NCI-H446 (cell line): ENCODE data around the gene ONECUT3.
"Not testable (repeated sequence)": the region's sequence is repeated elsewhere in the genome, so short reads cannot be mapped to it uniquely, and the experiment has no call there.

ENCODE experiments used
- DNase-seq, 2 experiments: peaks; one replicate each; lab custom pipeline; 2025; lab: John Stamatoyannopoulos, UW

The ONECUT3 gene

DNA sequence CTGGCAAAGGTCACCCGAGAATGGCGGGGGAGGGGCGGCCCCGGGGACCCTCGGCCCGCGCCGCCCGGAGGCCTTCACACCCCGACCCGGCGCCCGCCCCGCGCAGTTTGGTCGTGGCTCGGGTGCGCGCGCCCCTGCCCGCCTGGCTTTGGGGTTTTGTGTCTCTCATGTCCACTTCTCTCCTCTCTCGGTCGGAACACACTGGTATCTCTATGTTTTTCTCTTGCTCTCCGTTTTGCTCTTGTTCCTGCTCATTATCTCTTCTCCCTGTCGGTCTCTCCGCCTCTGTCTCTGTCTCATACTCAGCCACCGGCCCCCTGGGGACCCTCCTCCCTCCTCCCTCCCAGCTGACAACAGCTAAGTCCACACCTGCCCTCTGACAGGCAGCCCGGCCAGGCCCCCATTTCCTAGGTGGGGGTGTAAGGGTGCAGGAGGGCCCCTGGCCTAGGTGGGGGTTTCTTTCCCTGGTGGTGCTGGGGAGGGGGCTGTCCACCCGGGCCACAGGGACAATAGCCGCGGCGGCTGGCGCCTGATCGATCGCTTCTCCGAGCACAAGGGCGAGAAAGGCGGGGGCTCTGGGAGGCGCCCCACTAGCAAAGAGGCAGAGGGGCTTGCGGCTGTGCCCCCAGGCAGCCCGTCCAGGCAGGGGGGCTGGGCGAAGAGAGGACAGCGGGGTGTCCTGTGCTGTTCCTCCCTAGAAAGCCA is 2.3 kb downstream of the ONECUT3 start:
- no peak for DNase-seq

DNA sequence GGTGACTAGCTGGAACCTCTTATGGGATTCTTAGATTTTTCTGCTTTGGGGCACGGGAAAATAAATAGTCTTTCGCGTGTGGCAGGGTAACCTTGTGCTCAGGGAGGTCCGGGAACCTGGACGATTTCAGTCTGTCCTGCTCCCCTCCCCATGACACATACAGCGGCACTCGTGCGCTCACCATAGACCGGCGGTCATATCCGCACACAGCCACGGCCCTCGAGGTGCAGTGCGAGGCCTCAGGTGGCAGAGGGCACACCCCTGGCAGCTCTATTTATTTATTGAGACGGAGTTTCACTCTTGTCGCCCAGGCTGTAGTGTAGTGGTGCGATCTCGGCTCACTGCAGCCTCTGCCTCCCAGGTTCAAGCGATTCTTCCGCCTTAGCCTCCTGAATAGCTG is 3.0 kb downstream of the ONECUT3 start:
- DNase-seq: no peak

DNA sequence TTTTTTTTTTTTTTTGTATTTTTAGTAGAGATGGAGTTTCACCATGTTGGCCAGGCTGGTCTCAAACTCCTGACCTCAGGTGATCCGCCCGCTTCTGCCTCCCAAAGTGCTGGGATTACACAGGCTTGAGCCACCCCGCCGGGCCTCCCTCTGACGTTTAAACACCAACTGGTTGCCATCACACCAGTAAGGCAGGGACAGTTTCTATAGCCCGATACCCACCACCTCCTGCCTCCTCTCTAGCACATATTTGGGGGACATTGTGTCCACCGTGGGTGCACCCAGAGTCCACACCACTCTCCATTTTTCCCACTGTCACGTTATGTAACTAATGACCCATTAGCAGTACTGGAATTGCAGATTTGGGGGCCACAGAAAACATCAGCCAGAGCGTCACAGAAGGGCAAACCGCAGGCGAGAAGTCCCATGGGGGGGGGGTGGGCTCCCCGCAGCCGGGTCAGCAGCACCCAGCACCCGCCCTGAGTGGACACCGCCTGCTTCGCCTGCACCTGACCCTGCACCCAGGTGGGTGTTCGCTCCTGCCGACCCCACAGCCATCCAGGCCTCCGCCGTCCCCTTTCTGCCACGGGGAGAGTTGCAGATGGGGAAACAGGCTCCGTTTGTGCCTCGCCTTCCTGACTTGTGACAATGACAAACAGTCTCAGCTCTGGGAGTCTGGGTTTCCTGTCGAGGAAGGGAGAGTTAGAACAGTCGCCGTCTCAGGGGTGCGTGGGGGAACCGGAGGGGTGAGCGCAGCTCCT is 3.6 kb downstream of the ONECUT3 start:
- no peak for DNase-seq

DNA sequence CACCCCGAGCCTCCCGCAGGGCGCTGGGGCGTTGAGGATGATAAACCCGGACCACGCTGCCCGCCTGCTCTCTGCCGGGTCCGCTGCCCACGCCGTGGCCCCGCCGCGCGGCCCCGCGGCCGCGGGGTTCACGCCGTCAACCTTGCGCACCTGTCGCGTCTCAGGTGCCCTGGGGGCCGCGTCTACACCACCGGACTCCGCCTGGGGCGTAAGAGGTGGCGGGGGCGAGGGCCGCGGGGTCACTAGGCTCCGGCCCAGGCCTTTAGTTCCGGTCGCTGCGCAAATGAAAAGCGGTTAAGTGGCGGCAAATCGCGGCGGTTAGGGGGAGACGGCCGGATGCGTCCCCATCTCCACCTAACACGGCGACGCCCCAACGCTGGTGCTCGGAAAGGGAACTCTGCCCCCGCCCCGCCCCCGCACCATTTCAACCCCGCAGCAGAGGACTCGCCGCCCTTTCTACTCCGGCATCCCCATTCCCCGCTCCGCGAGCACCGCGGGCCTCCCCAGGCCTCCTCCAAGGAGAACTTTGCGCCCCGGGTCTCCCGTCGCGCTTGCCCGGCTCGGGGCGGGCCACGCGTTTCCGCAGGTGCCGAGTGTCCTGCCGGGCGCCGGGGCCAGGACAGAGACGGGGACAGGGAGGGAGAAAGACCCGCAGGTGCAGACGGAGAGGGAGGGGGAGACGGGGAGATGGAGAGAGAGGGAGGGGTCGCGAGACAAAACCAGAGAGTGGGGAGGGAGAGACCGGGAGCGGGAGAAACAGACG is 4.3 kb downstream of the ONECUT3 start:
- DNase-seq: no peak

DNA sequence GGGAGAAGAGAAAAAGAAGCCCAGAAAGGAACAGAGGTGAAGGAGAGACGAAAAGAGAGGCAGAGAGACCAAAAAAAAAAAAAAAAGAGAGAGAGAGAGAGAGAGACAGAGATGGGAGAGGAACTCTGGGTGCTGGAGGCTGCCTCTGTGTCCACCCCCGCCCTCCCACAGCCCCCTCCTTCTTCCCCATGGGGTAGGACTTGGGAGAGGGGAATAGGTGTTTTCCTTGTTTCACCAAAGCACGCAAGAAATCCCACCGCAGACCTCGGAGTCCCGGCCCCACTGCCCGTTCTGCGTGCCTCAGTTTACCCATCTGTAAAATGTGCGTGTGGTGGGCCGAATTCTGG is 4.9 kb downstream of the ONECUT3 start:
- DNase-seq: no peak

DNA sequence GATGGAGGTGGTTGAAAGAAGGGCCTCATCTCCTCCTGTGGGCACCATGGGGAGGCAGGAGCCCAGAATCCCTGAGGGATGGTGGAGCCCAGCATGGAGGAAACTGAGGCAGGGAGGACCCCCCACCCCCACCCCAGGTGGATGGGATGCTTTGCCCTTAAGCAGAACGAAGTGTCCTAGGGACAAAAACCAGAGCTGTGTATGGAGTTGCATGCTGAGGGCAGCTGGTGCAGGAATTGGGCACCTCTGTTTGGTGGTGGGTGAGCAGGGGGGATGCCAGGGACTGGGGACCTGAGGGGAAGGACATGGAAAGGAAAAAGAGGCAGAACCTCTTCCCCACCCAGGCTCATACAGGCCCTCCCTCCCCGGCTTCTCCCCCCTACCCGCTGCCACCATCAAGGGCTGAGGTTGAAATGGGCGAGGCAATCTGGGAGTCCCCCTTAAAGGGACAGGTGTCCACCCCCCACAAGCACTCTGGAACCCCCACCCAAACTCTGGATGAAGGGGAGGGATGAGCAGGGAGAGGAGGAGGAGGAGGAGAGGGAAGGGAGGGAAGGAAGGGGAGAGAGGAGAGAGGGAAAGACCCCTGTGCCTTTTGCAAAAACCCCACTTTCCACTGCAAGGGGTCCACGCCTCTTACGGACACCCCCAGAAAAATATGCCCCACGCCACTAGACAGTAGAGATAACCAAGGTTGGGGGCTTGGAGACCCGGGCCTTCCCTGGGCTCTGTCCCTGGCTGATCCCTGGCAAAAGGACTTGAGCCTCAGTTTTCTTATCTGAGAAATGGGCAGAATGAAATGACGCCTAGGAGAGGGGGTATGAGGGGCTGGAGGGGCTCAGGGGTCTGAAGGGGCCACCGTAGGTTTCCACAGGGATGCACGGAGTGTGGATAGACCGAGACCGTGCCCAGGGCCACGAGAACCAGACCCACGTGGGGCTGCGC is 5.9 kb downstream of the ONECUT3 start:
- DNase-seq: no peak

DNA sequence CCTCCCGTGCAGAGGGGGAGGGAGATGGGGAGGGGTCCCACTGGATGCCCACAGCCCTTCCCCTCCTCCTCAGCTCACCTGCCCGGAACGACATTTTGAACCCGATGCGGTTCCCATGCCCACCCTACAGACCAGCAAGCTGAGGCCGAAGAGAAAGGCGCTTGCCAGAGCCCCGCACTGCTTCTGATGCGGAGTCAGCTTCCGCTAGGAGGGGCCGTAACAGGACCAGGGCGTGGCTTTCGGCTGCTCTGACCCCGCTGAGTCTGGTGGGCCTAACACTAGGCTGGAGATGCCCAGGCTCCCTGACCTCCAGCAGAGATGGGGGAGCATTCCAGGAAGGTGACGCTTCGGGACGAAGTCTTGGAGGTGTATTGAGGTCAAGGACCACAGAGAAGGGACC is 6.7 kb downstream of the ONECUT3 start:
- DNase-seq: no peak

DNA sequence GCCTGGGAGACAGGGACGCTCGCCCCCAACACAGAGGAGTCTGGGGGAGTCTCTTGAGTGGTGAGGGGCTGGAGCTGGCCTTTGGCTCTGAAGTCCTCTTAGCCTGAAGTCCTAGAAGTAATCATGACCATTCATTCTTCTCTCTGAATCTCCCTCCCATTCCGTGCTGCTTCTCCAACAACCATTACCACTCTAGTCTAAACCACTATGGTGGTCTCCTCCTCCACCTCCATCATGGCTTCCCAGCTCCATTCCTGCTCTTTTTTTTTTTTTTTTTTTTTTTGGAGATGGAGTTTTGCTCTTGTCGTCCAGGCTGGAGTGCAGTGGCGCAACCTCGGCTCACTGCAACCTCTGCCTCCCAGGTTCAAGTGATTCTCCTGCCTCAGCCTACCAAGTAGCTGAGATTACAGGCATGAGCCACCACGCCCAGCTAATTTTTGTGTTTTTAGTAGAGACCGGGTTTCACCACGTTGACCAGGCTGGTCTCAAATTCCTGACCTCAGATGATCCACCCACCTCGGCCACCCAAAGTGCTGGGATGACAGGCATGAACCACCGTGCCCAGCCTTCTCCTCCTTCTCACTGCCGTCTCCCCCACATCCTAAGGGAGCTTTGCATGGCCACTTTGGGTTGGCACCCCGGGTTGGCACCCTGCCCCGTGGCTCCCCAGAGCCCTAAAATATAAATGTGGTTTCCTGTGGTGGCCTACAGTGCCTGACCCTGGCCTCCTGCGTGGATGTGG is 7.7 kb downstream of the ONECUT3 start:
- not testable (repeated sequence) for DNase-seq

DNA sequence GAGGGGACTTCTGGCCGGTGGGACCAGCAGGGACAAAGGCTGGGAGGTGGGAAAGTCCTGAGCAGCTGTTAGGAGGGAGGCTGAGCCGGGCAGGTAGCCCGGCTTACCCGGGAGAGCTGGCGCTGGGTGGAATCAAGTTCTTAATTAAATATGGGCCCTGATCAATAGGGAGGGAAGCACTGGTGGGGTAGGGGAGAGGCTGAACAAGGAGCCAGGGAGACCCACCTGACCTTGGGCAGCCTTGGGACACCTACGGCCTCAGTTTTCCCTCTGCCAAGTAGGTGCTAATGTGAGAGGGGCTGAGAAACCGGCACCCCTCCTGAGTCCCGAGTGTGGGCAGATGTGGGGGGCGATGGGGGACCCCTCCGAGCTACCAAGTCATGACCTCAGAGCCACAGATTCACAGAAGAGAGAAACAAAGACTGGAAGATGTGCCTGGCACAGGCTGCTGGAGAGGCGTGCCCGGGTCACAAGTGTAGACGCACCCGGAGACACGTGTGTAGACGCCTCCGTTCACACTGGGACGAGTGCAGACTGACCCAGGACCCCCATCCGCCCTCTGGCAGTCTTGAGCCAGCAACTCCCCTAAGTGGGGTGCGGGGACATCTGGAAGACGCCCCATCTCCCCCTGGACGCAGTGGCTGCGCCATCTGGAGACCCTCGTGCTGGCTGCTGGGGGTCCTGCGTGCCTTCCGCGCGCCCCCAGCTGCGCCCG is 8.4 kb downstream of the ONECUT3 start:
- DNase-seq: no peak

DNA sequence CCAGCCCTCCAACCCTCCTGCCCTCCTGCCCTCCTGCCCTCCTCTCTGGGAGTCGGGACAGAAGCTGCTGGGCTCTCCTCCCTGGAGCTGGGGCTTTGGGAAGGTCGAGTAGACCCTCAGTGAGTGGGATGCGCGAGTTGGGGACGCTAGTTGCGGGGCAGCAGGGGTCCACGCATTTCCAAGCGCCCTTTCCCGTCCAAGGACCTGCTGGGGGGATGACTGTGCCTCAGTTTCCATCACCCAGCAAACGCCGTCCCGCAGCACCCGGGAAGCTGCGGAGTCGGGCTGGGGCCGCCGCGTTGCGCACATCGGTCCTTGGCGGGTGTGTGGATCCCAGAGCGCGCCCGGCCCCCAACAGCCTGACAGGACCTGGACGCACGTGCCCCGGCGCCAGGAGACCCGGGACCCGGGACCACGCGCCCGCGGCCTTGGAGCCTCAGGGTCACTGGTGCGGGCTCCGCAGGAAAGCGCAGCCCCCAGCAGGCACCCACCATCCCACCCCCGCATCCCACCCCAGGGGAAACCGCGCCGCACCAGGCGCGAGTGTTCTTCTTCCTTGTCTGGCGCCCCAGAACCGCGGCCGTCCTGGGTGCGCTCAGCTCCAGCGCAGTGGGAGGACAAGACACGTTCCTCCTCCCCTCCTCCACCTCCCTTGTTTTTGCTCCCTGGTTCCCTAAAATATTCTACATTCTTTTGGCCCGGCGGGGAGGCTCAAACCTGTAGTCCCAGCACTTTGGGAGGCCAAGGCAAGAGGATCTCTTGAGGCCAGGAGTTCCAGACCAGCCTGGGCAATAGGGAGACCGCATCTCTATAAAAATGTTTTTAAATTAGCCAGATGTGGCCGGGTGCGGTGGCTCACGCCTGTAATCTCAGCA is 9.2 kb downstream of the ONECUT3 start:
- DNase-seq: no peak

DNA sequence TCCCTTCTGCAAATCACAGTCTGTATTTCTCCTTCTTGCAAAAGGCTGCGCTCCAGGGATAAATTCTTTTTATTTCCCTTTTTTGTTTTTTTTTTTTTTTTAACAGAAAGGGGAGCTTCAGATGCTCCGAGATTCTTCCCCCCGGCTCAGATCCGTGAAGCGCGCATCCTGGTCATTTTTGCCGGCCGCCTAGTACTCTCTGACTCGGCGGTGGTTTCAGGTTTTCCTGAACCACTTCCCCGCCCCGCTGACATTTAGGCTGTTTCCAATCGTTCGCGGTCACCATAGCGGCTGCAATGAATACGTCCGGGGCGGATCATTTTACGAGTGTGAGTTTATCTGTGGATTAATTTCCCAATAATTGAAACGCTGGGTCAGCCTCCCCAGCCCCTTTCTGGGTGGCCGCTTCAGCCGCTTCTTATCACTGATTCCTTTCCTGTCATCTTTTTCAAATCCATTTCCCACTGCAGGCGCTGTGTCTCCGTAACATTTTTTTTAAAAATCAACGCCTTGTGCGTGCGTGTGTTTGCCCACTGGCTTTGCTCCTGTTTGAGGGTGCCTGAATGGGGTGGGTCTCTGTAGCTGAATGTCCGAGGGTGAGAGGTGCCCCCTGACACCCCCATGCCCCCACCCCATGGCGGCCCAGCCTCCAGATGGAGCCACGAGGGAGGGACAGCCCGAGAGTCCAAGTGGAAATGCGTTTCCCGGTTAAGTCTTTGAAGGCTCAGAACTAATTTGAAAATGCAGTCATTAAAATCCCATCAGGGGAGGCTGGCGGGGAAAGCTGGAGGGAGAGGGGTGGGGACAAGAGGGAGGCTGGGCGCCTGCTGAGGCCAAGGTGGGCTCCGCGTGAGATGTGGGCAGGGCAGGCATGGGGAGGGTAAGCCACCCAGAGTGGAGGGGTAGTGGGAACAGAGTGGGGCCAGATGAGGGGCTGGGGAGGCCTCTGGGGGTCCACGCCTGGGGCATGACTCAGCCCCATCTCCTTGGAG is 10.6 kb downstream of the ONECUT3 start:
- no peak for DNase-seq

DNA sequence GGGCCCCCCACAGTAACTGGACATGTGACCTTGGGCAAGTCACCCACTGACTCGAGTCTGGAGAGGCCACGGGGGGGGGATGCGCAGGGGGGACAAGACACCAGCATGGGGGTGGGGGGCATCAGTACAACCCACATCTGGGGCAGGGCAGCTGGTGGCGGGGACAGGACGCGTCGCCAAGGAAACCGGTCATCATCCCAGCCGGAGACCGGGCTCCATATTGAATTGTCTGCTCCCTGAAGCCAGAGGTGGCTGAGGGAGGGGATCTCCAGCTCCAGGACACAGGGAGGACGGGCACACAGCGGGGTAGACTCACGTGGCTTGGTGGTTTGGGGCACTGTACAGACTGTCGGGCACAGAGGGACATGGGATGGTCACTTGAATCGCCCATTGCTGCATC is 11.4 kb downstream of the ONECUT3 start:
- no peak for DNase-seq

DNA sequence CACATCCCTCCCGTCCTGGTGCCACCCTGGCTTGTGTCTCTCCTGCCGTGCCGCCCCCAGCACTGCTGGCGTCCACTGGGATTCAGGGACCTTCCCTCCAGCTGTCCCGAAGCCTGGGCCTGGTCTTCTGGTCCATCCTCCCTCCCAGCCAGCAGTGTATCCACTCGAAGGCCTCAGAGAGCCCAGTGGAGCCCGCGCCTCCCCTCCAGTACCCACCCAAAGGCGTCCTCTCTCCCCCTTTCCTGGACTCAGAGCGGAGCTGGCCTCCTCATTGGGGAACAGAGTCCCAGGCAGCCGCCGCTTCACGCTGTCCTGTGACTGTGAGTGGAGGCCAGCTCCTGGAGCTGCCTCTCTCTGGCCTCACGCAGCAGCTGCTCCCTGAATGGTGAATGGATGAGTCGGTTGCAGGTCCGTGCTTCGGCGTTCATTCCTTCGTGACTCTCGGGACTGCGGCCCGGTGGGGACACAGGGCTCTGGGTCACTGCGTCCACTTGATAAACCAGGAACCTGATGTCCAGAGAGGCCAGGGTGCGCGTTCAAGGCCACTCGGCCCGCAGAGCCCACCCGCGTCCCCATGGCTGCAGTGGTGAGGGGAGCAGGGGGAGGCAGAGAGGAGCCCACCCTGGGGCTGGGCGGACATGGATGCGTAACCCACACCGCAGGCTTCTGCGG is 12.1 kb downstream of the ONECUT3 start:
- no peak for DNase-seq

DNA sequence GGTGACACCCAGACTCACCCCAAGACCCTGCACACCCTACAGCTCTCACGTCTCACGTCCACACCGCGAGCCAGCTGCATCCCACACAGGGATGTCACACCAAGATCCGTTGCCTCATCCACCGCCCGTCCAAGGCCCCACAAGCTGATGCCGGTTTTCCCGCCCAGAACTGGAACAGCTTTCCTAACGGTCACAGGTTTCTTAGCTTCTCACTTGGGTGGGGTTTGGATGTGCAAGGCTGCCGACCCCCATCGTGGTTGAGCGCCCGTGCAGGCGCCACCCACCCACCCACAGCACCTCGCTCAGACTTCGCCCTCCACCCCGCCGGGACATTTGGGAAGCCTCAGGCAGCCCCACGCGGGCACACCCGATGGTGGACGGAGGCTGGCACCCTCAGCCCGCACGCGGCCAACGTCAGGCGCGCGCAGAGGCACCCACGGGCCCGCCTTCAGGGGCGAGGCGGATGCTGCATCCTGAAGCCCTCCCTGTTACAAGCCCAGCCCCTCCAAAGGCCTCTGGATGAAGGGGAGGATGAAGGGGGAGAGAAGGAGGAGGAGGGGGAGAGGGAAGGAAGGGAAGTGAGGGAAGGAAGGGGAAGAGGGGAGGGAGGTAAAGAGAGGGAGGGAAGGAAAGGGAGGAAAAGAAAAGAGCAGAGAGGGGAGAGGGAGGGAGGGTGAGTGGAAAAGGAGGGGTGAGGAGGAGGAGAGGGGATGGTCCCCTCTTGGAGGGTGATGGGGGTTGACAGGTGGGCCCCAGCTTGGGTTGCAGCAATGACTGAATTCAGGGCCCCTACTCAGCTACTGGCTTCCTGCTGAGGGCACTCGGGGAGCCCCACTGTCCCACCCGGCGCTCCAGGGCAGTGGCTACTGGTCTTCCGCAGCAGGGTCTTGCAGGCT is 12.8 kb downstream of the ONECUT3 start:
- no peak for DNase-seq

DNA sequence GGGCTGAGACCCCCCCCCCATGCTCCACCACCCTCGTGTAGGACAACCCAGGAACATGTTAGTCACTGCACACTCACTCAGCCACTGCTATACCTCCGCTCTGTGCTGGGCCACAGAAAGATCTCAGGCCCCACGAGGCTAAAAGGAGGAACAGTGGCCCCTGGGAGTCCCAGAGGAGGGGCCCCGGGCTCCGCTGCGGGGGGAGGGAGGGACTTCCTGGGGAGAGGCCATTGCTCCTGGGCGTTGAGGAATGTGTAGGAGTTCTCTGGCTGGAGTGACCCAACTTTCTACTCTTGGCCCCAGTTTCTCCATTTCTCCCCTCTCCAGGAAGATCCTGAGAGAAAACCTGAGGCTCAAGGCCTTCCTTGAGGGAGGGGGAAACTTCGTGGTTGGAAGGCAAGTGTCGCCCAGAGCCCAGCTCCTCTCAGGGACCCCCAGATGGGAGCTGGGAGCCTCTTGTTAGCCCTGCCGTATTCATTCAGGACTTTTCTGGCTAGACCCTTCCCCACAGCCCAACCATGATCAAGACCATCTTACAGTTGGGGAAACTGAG is 13.6 kb downstream of the ONECUT3 start:
- DNase-seq: no peak

DNA sequence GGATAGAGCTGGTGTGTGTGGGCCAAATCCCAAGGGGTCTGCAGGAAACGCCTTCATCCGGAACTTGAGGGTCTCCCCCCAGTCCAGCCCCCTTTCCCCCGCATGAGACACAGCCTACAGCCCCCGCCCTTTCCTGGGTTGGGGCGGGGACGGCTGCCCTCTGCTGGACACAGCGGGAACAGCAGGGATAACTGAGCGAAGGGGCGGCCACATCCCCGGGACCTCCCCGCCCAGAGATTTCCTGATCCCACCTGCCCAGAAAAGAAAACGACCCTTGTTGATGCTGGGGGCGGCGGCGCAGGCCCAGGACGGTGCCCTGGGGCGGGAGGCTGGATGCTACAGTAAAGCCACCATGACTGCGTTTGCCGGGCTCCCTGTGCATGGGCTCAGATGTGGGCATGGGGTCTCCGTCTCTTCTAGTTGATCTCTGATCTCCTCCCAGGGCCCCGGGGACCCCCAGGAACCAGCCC is 14.2 kb downstream of the ONECUT3 start:
- peak in 1 of 2 experiments; percentile 37 for DNase-seq
